Stimulated activated CD4-positive, alpha-beta T cell treated with anti-CD3 and anti-CD28 coated beads, Interleukin-15, amount 100 ng/mL, for 24 hours (primary cell): Measurements from ENCODE around the gene THBS2.
"Not testable (repeated sequence)": the region's sequence is repeated elsewhere in the genome, so short reads cannot be mapped to it uniquely, and the experiment has no call there.

ENCODE experiments used
- DNase-seq: peaks from one replicate; pipeline ENCODE4 v3.0.0-alpha.2; 2020

The THBS2 gene

DNA sequence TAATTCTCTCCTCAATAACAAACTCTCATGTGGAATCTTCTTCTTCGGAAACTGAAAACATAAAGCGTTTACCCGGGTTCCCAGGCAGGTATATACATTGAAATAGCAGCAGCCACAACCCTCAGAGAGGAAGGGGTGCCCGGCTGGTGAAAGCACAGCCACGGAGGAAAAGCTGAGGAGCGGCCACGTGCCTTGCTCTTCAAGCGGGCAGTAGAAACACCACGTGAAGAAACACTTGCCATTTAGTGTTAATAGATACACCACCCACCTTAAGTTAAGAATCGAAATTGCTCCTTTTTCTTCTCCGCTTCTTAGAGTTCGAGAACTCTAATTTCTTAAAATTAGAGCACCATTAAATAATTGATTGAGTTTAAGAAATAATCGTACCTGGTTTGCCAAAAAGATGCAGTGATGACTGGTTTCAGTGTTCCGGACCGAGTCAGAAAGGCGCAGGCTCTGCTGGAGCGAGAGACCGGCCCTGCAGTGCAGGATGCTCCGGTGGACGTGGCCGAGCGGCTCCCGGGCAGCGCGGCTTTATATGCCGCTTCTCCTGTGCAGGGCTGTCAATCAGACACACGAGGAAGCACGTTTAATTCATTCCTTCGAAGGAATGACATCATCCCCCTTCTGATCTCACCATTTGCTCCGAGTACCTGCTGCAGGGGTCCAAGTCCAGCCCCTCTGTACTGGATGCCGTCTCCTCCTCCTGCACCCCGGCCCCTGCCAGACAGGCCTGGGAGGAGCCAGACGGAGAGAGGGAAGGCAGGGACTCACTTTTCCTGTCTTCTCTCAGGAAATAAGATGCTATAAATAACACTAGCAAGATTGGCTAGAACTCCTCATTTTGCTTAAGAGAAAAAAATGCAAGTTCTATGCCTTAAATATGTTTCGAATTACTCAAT is at the start of gene THBS2:
Gene THBS2 (minus strand): TSS at position 510 of the 902 bp plus-strand sequence. CDS start 3,062 bp downstream, outside the sequence.
- DNase-seq, result no peak

DNA sequence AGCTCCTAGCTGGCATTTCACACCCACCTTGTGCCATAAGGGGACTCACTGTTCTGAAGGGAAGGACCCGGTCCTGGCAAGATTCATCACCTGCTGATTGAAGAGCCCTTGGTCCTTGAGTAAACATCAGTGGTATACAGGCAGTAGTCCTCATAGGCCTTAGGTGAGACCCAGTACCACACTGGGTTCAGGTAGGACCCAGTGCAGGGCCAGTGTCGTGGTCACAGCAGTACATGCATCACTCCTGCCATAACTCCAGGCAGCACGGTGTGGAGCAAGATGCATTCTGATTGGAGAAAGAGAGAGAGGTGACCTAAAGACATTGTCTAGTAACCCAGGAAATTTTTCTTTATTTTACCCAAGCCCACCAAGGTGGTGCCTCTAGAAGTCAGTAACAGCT is 49.1 kb upstream of the THBS2 start:
- no peak for DNase-seq

DNA sequence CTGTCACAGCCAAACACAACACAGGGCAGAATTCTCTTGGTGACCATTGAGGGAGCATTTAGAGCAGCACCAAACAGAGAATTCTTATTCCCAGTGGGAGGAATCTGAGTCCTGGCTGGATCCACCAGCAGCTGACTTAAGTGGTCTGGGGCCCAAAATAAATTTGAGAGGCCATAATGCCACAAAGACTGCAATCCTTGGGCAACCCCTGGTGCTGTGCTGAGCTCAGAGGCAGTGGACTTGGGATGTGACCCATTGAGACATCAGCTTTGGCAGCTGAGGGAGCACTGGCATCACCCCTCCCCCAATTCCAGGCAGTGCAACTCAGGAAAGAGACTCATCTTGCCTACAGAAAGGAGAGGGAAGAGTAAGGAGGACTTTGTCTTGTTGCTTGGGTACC is 48.6 kb upstream of the THBS2 start:
- DNase-seq, result no peak

DNA sequence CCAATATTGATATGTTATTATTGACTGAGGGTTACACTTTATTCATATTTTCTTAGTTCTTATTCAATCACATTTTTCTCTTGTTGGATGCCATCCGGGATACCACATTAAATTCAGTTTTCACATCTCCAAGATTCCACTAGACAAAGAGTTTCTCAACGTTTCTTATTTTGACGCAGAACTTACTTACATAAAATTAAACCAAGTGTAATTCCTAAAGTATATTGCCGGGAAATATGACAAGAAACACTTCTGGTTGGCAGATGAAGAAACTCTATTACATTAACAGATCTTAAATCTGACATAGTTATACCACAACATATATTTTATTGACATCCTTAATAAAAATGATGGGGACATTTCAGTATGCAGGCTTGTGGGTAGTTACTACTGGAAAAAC is 47.3 kb upstream of the THBS2 start:
- DNase-seq, result no peak

DNA sequence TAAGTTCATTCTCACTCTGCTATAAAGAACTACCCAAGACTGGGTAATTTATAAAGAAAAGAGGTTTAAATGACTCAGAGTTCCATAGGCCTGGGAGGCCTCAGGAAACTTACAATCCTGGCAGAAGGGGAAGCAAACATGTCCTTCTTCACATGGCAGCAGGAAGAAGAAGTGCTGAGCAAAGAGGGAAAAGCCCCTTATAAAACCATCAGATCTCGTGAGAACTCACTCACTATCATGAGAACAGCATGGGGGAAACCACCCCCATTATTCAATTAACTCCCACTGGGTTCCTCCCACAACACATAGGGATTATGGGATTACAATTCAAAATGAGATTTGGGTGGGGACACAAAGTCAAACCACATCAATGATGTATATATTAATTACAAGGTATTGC is 45.0 kb upstream of the THBS2 start:
- not testable (repeated sequence) for DNase-seq

DNA sequence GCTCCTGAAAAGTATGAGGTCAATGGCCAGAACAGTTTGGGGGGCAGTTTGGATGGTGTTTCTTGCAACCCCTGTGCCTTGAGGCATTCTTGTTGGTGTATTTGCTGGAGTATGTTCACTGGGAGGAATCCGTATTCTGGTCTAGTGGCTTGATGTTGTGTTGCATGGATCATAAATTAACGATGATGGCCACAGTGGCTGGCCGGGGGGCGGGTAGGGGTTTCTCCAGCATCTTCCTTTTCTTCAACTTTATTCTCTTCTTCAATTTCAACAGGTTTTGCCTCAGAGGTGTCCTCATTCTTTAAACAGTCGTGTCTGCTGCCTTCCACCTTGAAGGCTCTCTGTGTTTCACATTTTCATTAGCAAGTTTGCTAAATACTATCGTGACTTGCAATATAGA is 43.0 kb upstream of the THBS2 start:
- no peak for DNase-seq

DNA sequence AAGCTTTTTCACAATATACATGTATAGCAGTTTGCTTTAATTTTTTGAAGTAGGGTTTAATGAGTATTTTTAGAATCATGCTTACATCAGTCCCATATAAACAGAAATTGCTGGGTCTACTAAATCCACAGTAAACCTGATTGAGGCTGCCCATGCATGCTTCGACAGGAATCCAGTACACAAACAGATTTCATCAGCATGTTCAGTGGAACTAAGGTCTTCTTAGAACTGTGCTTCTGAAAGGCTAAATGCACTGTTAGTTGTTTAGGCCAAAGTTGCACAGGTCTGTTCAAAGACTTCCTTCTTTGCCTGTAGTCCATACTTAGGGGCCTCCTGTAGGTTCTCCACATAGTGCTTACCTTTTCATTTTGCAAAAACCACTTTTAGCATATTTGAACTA is 42.5 kb upstream of the THBS2 start:
- DNase-seq, result no peak

DNA sequence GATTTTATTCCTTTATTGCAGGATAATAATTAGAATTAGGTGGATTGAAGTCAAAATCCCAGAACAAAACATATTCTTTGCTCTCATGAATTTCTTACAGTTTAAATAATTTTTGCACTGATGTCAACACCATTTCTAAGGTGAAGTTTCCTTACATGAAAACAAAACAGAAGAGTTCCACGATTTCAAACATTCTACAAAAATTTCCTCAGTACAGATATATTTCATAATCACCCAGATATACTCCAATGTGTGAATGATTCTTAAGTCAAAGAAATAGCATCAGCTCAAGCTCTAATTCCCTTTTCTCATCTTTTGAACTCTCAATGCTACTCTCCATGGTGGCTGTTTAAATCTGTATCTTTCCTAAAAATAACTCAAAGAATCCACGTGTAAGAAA is 39.5 kb upstream of the THBS2 start:
- no peak for DNase-seq

DNA sequence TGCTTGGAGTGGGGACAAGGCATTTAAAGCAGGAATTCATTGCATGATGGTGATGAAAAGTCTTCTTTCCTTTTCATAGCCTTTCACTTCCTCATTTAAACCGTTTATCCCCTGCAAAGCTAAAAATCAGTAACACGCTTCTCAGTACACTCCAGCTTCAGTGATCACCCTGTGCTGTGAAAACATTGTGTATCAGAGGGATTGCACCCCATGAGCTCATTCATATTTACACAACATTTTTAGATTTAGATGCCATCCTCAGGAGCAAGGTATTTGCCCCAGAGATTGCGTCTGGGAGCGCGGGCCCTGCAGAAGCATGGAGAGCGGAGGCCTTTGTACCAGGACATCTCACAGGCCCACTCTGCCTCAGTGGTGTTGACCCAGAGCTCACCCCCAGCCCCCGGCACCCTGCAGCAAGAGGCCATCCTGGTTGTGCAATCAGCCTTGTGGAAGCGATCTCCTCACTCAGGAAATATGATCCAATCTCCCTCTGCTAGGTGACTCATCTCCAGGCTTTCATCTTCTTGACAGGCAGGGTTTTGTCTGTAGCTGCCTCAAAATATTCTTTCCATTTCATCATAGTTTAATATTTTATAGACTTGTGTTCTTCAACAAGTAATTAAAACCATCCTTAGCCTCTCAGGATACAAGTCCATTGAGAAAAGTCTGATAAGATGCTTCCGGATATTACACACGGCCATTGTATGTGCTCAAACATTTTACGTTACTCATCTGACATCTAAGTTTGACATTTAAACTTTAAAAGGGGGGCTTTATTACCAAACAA is 38.9 kb upstream of the THBS2 start:
- no peak for DNase-seq

DNA sequence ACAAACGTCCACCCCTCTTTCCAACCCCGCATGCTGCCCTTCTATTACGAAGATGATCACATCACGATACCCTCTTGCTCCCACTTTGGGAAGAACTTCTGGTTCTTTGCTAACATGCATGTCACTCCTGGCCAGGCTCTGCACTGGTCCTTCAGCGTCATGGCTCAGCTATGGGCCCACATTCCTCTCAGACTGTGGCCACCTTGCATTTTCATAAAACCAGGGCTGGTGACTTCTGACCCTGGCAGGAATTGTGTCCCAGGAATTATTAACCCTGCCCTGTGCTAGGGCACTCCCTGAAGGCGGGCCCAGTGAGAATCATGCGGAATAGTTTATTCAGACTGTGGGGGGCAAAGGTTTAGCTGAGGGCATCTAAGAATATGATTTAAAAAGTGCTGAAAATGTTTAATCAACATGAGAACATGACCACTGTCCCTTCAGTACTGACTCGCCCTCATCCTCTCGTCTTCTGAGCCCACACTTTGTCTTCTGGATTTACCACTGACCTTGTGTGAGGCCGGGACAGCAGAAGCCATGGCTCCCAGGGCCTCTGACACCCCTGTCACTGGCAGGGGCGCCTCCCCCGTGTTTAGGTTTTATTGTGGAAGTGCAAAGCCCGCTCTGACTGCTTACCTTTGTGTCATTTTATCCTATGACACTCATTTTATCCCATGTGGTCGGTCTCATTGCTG is 38.1 kb upstream of the THBS2 start:
- DNase-seq, result no peak

DNA sequence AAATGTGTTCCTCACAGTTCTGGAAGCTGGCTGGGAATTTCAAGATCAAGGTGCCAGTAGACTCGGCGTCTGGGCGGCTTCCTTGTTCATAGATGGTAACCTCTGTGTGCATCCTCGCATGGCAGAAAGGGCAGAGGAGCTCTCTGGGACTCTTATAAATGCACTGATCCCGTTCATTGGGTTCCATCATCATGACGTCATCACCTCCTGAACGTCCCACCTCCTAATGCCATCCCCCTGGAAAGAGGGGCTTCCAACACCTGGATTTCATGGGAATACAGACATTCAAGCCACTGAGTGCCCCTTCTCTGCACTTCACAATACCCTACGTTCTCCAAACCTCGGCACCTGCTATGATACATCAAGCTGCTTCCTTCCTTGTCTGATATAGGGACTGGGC is 37.5 kb upstream of the THBS2 start:
- DNase-seq, result no peak

DNA sequence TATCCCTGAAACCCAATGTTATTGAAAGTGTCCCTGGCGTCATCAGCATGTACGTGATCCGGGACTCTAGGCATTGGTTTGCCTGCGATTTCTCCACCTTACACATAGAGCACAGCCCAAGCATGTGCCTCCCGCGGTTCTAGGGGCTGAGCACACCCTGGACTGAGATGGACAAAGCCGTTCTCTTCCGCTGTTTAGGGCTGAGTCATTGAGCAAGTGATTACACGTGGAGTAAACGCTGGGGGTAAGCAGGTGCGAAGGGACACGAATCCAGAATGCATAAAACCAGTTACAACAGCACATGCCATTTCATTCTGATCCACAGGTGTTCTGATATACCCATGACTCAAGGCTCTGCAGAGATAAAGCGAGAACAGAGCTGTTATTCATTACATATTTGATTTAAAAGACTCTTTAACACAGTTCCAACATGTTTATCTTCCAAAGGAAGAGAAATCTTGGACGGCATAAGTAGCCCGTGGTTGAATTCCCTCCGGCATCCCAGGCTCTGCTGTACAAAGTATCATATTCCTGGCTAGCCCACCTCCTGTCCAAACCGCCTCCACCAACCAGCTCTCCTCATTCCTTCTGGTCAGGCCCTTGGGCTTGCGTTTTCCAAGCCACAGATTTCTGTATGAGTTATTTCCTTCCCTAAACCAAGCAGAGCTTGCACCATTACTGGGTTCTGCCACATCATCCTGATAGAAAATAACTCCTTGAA is 36.1 kb upstream of the THBS2 start:
- DNase-seq, result no peak

DNA sequence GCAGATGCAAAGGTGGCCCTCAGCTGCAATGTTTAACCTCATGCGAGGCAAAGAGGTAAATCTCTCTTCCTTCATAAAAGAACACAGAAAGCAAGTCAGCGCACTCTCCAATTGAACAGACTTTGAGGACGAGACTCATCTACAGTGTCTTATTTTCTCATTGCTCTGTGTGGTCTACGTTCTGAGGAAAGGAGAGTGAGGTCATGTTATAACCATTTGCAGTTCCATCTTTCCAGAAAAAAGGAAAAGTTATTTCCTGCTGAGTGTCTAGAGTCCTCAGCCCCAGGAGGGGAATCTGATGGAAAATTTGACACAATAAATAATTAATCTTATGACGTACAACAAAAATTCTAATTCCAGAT is 35.6 kb upstream of the THBS2 start:
- no peak for DNase-seq

DNA sequence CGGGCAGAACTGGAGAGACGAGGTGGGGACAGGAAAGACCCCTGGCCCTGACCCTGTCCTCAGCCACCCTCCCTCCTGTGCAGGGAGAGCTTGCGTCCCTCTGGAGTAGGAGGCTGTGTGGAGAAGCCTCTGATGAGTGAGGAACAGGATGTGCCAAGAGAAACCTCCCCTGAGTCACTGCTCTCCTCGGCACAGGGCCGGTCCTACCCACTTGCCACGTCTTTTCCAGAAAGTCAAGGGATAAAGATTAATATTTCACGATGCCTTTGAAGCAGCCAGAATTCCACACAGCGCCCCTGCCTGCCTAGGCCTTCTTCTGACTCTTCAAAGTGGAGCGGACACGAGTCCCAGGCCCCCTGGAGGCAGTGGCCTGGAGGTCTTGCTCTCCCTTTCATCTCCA is 34.9 kb upstream of the THBS2 start:
- no peak for DNase-seq

DNA sequence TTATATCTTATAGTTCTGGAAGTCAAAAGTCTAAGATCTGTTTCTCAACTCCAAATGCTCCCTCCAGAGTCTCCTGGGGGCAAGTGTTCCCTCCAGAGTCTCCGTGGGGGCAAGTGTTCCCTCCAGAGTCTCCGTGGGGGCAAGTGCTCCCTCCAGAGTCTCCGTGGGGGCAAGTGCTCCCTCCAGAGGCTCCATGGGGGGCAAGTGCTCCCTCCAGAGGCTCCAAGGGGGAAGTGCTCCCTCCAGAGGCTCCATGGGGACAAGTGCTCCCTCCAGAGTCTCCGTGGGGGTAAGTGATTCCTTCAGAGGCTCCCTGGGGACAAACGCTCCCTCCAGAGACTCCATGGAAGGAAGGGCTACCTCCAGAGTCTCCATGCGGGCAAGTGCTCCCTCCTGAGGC is 34.0 kb upstream of the THBS2 start:
- DNase-seq, result no peak

DNA sequence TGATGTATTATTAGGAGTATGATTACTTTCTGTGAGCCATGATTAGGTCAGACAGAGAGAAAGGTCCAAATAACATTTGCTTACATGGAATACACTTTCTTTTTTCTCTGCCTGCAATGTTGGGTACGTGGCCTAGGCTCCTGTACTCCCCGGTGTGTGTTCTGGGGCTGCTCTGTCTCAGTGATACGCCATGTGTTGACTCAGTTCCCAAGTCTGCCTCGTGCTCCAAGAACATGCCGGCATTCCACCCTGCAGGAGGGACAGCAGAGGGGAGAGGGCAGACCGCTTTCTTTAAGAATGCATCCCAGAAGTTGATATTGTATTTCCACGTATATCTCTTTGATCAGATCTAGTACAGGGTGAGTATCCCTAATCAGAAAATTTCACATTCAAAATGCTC is 33.3 kb upstream of the THBS2 start:
- DNase-seq, result no peak

DNA sequence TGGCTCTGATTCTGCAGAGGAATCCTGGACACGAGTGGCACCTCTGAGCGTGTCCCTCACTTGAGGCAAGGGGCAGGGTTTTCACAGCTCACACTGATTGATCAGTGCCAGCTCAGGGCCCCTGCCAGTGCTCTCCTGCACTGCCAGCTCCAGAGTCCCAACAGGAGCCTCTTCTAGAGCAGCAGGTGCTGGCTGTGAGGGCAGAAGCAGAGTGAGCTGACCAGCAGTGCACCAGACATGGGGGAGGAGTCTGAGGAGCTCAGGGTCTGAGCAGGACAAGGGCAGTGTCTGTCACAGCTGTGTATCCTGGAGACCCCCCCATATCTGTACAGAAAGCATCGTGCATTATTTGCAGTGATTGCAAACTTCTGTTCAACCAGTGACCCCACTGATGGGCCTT is 31.5 kb upstream of the THBS2 start:
- DNase-seq, result no peak

DNA sequence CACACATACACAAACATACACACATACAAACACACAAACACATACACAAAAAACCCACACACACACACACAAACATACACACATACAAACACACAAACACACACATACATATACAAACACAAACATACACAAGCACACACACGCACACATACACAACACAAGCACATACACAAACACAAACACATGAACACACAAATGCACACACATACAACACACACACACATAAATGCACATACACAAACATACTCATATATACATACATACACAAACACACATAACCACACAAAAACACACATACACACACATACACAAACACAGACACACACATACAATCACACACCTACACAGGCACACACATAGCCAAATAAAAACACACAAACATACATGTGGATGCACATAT is 30.3 kb upstream of the THBS2 start:
- DNase-seq, result no peak

DNA sequence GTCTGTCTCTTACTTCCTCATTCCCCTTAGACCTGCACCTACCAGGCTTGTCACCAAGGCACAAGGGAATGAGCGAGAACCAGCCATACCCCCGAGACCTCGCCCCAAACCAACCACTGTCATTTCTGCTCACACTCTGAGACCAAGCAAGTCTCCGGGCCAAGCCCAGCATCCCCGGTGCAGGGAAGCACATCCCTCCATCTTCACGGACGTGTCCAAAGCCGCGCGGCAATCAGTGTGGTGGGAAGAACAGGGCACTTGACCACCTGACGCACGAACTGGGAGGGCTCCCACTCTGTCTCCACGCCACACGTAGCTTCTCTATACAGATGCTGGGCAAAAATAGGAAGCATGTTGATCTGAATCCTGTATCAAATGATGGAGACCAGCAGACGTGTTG is 28.4 kb upstream of the THBS2 start:
- DNase-seq, result no peak

DNA sequence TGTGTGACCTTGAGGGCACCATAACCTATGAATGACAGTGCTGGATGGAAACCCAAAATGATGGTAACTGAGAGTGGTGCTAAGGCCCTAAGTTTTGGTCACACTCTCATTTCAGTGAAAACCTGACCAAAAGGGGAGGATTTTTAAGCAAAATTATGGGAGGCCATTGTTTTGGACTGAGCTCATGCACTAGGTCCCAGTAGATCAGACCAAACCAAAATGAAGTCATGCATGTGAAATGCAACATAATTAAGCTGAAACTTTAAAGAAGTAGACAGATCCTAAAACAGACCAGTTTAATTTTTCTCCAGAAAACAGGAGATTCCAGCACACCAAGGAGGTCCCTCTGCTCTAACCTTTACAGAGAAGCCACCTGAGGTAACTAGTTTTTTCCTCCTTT is 24.0 kb upstream of the THBS2 start:
- no peak for DNase-seq

DNA sequence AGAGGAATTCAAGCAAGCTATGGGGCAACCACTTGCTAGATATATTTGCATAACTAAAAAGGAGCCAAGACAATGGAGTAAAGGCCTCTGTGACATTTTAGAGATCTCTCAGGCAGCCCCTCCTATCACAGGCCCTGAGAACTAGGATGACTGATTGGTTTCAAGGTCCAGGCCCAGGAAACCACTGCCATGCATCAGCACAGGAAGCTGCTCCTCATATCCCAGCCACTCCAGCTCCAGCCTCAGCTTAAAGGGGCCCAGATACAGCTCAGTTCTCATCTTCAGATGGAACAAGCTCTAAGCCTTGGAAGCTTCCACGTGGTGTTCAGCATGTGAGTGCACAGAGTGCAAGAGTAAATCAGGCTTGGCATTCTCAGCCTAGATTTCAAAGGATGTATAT is 21.1 kb upstream of the THBS2 start:
- DNase-seq, result no peak

DNA sequence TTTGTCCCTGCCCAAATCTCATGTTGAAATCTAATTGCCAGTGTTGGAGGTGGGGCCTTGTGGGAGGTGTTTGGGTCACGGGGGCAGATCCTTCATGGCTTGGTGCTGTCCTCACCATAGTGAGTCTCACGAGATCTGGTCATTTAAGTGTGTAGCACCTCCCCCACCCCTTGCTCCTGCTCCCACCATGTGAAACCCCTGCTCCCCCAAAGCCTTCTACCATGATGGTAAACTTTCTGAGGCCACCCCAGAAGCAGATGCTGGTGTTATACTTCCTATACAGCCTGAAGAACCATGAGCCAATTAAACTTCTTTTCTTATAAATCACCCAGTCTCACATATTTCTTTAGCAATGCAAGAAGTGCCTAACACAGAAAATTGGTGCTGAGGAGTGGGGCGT is 19.9 kb upstream of the THBS2 start:
- no peak for DNase-seq

DNA sequence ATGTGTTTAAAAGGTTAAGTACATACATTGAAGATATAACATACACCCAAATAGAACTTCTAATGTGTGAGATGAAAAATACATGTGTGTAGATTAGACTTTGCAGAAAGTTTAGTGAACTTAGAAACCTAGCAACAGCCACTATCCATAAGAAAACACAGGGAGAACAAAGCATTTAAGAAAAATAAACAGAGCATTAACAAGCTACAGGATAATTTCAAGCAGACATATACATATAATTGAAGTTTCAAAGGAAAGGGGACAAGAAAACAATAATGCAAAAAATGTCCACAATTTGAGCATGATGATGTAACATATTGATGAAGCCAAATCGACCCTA is 18.2 kb upstream of the THBS2 start:
- no peak for DNase-seq
